GM13977 (cell line): ENCODE results near the gene PLEKHM2.

Source experiments
- DNase-seq: peaks from one replicate; pipeline ENCODE4 v3.0.0; 2012; ENCODE audit warnings: low spot score
- in situ Hi-C: fragments of 300-500 bp; cut with MboI; formaldehyde crosslinking; loops from one replicate; pipeline ENCODE4 v1.12.0; 2022; ENCODE audit warnings: low sequenced_read_pairs, low pct_unique_long_range_greater_than_20kb, mixed read lengths, inconsistent platforms; ENCODE audit not compliant: unreplicated experiment
- TF ChIP-seq, protein P1 (sequence below): IDR thresholded peaks from 2 replicates; pipeline ENCODE4 v1.5.1; 2012; ENCODE audit warnings: mild to moderate bottlenecking, control low read depth; ENCODE audit not compliant: insufficient read depth; ENCODE audit errors: extremely low read depth, missing control alignments

Gene PLEKHM2

DNA sequence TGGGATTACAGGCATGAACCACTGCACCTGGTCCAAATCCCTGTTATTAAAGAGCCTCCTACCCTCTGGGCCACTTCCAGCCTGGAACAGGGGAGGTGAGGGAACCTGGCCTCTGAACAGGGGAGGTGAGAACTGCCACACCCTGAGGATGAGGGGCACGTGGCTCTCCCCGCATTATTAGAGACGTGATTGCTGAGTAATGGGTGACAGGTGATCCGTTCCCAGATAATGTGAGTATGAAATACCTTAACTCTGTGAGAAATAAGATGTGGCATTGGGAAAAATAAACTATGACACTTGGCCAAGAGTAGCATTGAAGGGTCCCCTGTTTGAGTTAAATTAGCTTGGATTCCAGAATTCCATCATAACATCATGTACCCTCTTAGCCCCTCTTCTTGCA is 38.3 kb downstream of the PLEKHM2 start:
- TF ChIP-seq, protein P1, sequence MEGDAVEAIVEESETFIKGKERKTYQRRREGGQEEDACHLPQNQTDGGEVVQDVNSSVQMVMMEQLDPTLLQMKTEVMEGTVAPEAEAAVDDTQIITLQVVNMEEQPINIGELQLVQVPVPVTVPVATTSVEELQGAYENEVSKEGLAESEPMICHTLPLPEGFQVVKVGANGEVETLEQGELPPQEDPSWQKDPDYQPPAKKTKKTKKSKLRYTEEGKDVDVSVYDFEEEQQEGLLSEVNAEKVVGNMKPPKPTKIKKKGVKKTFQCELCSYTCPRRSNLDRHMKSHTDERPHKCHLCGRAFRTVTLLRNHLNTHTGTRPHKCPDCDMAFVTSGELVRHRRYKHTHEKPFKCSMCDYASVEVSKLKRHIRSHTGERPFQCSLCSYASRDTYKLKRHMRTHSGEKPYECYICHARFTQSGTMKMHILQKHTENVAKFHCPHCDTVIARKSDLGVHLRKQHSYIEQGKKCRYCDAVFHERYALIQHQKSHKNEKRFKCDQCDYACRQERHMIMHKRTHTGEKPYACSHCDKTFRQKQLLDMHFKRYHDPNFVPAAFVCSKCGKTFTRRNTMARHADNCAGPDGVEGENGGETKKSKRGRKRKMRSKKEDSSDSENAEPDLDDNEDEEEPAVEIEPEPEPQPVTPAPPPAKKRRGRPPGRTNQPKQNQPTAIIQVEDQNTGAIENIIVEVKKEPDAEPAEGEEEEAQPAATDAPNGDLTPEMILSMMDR = no peak
- in situ Hi-C loops = no loop called here
- DNase-seq = no peak

DNA sequence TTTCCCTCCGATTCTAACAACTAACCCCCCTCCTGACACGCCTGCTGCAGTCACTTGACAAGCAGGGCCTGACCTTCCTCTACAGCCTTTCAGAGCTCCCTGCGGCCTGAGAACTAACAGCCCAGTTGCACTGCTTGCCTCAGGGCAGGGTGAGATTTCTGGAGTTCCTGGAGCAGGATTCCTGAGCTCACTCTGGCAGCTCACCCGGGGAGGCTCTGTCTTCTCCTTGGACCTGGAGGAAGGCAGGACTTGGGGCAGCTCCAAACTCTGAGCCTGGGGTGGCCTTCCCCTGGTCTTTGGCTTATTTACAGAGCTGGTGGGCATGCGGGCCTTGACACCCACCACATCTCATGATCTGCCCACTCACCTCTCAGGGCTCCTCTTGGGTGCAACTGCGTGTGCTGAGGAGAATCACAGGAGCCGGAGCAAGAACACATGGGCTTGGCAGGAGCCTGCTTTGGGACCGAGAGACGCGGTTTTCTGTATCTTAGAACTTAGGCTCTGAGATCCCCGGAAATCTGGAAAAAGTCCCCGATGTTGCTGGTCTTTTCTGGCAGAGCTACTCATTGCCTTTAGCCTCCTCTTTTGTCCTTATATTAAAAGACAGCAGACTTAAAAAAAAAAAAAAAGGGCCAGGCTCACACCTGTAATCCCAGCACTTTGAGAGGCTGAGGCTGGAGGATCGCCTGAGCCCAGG is 38.9 kb downstream of the PLEKHM2 start:
- in situ Hi-C loops = no loop called here
- TF ChIP-seq, protein P1 = no peak
- DNase-seq = no peak

DNA sequence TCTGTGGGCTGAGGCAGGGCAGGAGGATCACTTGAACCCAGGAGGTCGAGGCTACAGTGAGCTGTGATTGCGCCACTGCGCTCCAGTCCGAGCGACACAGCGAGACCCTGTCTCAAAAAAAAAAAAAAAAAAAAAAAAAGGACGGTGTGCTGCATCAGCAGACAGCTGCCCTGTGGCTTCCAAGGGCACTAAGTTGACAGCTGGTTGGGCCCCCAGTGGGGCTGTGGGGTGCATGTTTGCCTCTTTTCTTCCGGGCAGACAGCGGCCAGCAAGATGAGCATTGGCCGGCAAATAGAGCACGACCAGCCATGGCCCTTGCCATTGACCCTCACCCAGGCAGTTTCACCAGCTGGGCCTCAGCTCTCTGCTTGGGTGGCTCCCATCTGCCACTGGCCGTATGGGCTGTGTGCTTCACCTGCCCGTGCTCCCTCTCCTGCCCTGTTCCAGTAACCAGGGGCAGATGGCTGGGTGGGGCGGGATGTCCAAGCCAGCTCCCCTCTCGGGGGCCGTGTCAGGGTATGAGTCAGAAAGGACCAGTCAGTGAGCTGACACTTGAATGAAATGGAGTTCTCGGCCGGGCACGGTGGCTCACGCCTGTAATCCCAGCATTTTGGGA is 39.6 kb downstream of the PLEKHM2 start:
- in situ Hi-C loops = no loop called here
- no peak for DNase-seq
- TF ChIP-seq, protein P1 = no peak

DNA sequence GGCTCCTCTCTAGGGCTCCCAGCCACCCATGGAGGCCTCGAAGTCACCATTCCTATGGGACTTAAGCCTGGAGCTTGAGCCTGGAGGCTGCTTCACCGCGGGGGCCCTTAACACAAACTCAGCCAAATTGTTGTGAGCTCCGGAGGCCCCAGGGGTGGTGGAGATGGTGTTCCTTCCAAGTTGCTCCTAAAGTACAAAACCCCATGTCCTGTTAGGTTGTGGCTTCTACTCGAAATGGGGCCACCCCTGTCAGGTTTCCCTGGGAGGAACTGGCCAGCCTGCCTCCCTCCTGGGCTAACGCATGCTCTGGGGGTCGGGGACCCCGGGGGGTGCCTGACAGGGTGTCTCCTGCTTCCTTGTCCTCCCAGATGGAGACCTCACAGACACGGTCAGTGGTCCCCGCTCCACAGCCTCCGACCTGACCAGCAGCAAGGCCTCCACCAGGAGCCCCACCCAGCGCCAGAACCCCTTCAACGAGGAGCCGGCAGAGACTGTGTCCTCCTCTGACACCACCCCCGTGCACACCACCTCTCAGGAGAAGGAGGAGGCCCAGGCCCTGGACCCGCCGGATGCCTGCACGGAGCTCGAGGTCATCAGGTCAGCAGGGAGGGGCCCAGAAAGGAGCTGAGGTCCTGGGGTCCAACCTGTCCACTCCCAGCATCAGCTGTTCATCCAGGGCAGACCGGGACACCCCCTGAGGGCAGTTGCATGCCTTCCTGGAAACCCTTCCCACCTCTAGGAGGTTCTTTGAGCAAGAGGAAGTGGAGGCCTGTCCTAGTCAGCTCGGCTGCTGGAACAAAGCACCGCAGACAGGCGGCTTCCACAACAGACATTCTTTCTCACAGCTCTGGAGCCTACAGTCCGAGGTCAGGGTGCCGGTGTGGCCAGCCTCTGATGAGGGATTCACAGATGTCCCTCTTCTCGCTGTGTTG is 41.1 kb downstream of the PLEKHM2 start:
- in situ Hi-C loops = no loop called here
- no peak for DNase-seq
- TF ChIP-seq, protein P1 = no peak

DNA sequence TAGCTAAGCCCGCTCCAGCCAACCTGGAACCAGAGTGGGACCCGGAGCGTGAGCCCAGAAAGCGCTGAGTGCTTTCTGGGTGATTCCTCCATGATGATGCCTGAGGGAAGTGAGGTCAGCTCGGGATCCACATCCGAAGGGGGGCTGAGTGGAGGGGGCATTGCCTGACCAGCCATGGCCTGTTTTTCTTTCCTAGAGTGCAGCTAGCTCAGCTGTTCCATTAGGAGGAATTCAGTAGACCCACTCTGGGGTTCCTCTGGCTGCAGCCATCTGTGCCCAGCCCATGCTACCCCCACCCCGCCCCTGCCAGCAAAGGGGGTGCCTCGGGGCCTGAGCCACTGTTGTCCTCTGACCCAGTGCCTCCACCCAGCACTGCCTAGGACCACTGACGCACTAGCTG is 42.4 kb downstream of the PLEKHM2 start:
- no peak for DNase-seq
- TF ChIP-seq, protein P1 = no peak
- in situ Hi-C loops = no loop called here

DNA sequence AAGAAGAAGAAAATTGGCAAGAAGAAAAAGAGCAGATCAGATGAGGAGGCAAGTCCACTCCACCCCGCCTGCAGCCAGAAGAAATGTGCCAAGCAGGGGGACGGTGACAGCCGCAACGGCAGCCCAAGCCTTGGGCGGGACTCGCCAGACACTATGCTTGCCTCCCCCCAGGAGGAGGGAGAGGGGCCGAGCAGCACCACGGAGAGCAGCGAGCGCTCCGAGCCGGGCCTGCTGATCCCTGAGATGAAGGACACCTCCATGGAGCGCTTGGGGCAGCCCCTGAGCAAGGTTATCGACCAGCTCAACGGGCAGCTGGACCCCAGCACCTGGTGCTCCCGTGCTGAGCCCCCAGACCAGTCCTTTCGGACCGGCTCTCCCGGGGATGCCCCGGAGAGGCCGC is 42.9 kb downstream of the PLEKHM2 start:
- in situ Hi-C loops = no loop called here
- TF ChIP-seq, protein P1 = no peak
- no peak for DNase-seq
